OCI-LY3 (cell line): ENCODE results near the gene MAP4K2.

Experiments used
- CTCF ChIP-seq: fragments of 200-600, 300-600 bp; sonication (generic); IDR thresholded peaks from 2 replicates; pipeline ENCODE4 v1.5.1; 2014; ENCODE audit warnings: antibody characterized with exemption, low read length, low read depth
- EZH2phosphoT487 ChIP-seq: fragments of 200-600 bp; shearing (Covaris generic); IDR thresholded peaks from 2 replicates; pipeline ENCODE4 v1.6.1; 2018; ENCODE audit warnings: antibody characterized with exemption, mixed run types, low read depth

GRCh38 chr11:64755681-64756361, 47.2 kb downstream of the MAP4K2 start:
- TF ChIP-seq CTCF (no peak), EZH2phosphoT487 (no peak)
